ENCODE results near the gene ZNF605. TPM values are rescaled to one million over a fixed set of nuclear protein-coding genes. Genes with fewer than 3 reads are reported as not detected.
"Not testable (repeated sequence)": the region's sequence is repeated elsewhere in the genome, so short reads cannot be mapped to it uniquely, and the experiment has no call there.

ZNF605 gene
- total RNA-seq, 2 donors from 2014 or later: 9.6 to 12.7 TPM

DNA sequence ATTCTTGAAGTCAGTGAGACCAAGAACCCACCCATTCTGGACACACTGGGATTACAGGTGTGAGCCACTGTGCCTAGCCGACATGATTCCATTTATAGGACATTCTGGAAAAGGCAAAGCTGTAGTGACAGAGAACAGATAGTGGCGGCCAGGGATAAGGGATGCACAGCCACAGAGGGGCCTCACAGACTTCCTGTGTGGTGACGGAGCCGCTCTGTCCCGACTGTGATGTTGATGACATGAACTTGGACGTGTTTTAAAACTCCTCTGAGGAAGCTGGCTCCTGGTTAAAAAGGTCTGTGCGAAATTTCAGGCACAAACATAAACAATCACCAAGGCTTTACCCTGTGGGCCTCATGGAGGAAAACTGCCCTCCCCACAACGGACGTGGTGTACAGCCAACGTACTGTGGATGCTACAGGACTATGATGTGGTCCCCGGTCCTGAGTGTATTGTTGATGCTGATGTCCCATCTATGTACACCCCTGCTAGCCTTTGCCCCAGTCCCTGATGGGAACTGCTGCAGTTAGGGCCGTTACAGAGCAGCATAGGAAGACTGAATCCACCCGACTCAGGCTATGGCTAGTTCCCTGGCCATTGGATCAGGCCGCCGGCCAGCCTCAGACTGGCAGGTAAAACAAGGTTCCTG, 15.9 kb downstream of the ZNF605 start:
- intact Hi-C loops (cut with DNase I): no loop called here
- TF ChIP-seq, protein P1, sequence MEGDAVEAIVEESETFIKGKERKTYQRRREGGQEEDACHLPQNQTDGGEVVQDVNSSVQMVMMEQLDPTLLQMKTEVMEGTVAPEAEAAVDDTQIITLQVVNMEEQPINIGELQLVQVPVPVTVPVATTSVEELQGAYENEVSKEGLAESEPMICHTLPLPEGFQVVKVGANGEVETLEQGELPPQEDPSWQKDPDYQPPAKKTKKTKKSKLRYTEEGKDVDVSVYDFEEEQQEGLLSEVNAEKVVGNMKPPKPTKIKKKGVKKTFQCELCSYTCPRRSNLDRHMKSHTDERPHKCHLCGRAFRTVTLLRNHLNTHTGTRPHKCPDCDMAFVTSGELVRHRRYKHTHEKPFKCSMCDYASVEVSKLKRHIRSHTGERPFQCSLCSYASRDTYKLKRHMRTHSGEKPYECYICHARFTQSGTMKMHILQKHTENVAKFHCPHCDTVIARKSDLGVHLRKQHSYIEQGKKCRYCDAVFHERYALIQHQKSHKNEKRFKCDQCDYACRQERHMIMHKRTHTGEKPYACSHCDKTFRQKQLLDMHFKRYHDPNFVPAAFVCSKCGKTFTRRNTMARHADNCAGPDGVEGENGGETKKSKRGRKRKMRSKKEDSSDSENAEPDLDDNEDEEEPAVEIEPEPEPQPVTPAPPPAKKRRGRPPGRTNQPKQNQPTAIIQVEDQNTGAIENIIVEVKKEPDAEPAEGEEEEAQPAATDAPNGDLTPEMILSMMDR (IDR thresholded peaks at IDR 0.05): no peak
- TF ChIP-seq POLR2A (IDR thresholded peaks at IDR 0.05) (no peak), POLR2AphosphoS5 (IDR thresholded peaks at IDR 0.05) (no peak)
- H3K27ac ChIP-seq: no peak overlapping the region
- 96% methylated on average over 15 of the region's 15 CpGs for WGBS
- H3K4me1 ChIP-seq (replicated peaks): no peaks in the 10 kb centered on the region
- H3K27me3 ChIP-seq (replicated peaks; ENCODE audit: insufficient read depth): no peaks in the 10 kb centered on the region
- H3K9me3 ChIP-seq: no peaks in the 10 kb centered on the region
- no peak for DNase-seq (ENCODE audit: low spot score)
- peaks cover 8 to 30% of the 10 kb centered on the region in 2 donors for H3K36me3 ChIP-seq
- no peak overlapping the region for H3K4me3 ChIP-seq

- WGBS: 95% methylated on average over 4 of the region's 25 CpGs
Observed at GRCh38 chr12:132938807-132939206, 17.3 kb downstream of the ZNF605 start.

GRCh38 chr12:132937476-132937875, 18.6 kb downstream of the ZNF605 start:
- no peak for TF ChIP-seq POLR2A (IDR thresholded peaks at IDR 0.05)
- TF ChIP-seq, protein P1 (IDR thresholded peaks at IDR 0.05): no peak
- no peak for TF ChIP-seq POLR2AphosphoS5 (IDR thresholded peaks at IDR 0.05)
- H3K36me3 ChIP-seq: peaks cover 0 to 3% of the 10 kb centered on the region in 2 donors
- no peaks in the 10 kb centered on the region for H3K9me3 ChIP-seq
- no peaks in the 10 kb centered on the region for H3K4me1 ChIP-seq (replicated peaks)
- H3K27me3 ChIP-seq (replicated peaks; ENCODE audit: insufficient read depth): no peaks in the 10 kb centered on the region
- H3K27ac ChIP-seq: no peak overlapping the region
- intact Hi-C loops (cut with DNase I): no loop called here
- H3K4me3 ChIP-seq: no peak overlapping the region
- no peak for DNase-seq (ENCODE audit: low spot score)
- 98% methylated on average over 2 of the region's 2 CpGs for WGBS

More at GRCh38 chr12:132938807-132939206, 17.3 kb downstream of the ZNF605 start:
- intact Hi-C loops (cut with DNase I); DNase-seq (ENCODE audit: low spot score); H3K4me3 ChIP-seq; H3K9me3 ChIP-seq; H3K27ac ChIP-seq; H3K4me1 ChIP-seq (replicated peaks); H3K27me3 ChIP-seq (replicated peaks; ENCODE audit: insufficient read depth): not testable (repeated sequence)
- peaks cover under 1 to 17% of the 10 kb centered on the region in 2 donors for H3K36me3 ChIP-seq

GRCh38 chr12:132936921-132937320, 19.2 kb downstream of the ZNF605 start:
- DNase-seq (ENCODE audit: low spot score); H3K9me3 ChIP-seq; H3K4me3 ChIP-seq; H3K27me3 ChIP-seq (replicated peaks; ENCODE audit: insufficient read depth); H3K4me1 ChIP-seq (replicated peaks); H3K36me3 ChIP-seq; intact Hi-C loops (cut with DNase I); H3K27ac ChIP-seq: not testable (repeated sequence)
- WGBS: 97% methylated on average over 8 of the region's 8 CpGs

GRCh38 chr12:132936163-132936562, 19.9 kb downstream of the ZNF605 start:
- Histone ChIP-seq H3K4me3 (no peak overlapping the region), H3K27ac (no peak overlapping the region), H3K27me3 (replicated peaks; ENCODE audit: insufficient read depth) (no peaks in the 10 kb centered on the region), H3K9me3 (no peaks in the 10 kb centered on the region), H3K36me3 (peaks cover 0 to 7% of the 10 kb centered on the region in 2 donors), H3K4me1 (replicated peaks) (no peaks in the 10 kb centered on the region)
- intact Hi-C loops (cut with DNase I): no loop called here
- no peak for TF ChIP-seq POLR2A (IDR thresholded peaks at IDR 0.05)
- no peak for TF ChIP-seq POLR2AphosphoS5 (IDR thresholded peaks at IDR 0.05)
- TF ChIP-seq, protein P1 (IDR thresholded peaks at IDR 0.05): no peak
- DNase-seq (ENCODE audit: low spot score): no peak
- 98% methylated on average over 2 of the region's 2 CpGs for WGBS

DNA sequence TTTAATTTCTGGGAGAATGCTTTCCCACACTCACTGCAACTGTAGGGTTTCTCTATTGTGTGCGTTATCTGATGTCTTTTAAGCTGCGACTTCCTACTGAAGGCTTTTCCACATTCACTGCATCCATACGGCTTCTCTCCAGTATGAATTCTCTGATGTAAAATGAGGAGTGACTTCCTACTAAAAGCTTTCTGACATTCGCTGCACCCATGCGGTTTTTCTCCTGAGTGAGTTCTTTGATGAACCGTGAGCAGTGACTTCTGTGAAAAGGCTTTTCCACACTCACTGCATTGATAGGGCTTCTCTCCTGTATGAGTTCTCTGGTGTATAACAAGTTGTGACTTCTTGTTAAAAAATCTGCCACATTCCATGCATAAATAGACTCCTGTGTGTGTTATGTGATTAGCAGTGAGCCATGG, 29.7 kb downstream of the ZNF605 start:
- H3K27ac ChIP-seq: no peak overlapping the region
- no peak for DNase-seq (ENCODE audit: low spot score)
- H3K9me3 ChIP-seq: peaks cover 11% of the 10 kb centered on the region
- intact Hi-C loops (cut with DNase I): no loop called here
- H3K4me1 ChIP-seq (replicated peaks): no peaks in the 10 kb centered on the region
- no peaks in the 10 kb centered on the region for H3K27me3 ChIP-seq (replicated peaks; ENCODE audit: insufficient read depth)
- 99% methylated on average over 6 of the region's 6 CpGs for WGBS
- peaks cover 0 to 5% of the 10 kb centered on the region in 2 donors for H3K36me3 ChIP-seq
- H3K4me3 ChIP-seq: no peak overlapping the region
- TF ChIP-seq, protein P1 (IDR thresholded peaks at IDR 0.05): no peak
- no peak for TF ChIP-seq POLR2A (IDR thresholded peaks at IDR 0.05)
- TF ChIP-seq POLR2AphosphoS5 (IDR thresholded peaks at IDR 0.05): no peak

All from prostate gland (tissue), 2 donors.